Stimulated activated CD4-positive, alpha-beta T cell treated with anti-CD3 and anti-CD28 coated beads, Interleukin-2, amount 100 ng/mL, for 4 hours (primary cell): ENCODE results near the gene AMBN.
"Not testable (repeated sequence)": the region's sequence is repeated elsewhere in the genome, so short reads cannot be mapped to it uniquely, and the experiment has no call there.

Experiments used
- DNase-seq: peaks from one replicate; pipeline ENCODE4 v3.0.0-alpha.2; 2020; ENCODE audit warnings: low read depth

The AMBN gene

DNA sequence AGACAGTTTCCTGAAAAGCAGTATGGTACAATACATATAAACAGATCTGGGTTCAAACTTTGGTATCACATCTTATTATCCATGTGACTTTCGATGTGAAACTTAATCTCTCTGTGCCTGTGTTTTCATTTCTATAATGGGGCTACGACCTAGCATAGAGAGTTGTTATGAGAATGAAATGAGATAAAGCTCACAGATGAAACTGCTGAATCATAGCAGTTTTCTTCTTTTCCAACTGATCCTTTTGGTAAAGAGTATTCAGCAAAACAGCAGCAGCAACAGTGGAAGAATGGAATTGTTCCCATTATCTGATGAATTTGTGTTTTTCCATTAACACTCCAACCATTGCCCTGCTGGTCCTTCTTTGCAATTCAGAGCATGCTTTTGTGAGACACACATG is 16.3 kb downstream of the AMBN start:
- DNase-seq, result no peak

DNA sequence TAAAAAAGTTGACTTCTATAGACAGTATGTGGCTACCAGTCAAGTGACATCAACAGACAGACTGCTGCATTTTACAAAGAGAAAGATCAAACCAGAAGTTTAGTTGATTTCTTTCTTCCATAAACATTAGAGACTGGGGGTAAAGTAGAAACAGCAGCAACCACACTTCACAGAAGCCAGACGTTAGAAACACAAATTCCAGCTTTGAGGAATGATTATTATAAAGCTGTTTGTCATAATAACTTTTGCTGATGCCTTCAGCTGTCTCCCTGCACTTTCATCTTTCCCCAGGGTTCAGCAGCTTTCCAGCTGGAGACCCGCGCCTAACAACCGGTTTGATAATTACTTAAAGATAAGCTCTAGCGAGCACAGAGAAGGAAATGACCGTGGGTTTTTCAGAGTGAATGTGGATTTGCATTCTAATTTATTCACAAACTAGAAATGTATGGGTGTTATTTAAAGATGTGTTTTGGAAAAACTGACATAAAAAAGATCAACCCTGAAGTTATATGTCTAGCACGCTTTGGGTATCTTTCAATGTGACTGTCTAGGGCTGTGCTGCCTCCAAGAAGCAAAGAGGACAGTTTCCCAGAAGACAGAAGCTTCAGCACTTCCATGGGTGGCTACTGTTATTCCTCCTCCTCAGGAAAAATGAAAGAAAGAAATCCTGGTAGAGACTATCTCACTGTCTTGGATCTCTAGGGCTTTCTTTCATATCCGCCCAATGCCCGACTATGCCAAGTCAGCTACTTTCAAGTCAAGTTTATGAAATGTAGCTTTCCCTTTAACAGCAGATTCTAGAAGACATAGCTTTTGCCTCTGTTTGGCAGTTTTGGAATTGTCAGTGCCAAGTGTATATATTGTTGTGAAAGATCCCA is 21.5 kb downstream of the AMBN start:
- no peak for DNase-seq

DNA sequence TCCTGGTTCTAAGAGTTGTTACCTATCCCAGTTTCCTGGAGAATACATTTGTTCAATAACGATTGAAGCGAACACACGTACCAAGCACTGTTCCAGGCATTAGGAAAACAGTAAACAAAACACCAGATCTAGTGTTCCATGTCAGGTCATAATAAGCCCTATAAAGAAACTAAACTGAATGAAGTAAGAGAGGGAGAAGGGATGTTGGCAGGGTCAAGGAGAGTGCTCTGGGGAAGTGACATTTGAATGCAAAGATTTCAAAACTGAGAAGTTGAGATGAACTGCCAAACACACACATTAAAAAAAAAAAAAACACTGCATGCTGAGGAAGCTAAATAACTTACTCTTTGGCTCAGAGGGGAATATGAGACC is 22.1 kb downstream of the AMBN start:
- DNase-seq, result no peak

DNA sequence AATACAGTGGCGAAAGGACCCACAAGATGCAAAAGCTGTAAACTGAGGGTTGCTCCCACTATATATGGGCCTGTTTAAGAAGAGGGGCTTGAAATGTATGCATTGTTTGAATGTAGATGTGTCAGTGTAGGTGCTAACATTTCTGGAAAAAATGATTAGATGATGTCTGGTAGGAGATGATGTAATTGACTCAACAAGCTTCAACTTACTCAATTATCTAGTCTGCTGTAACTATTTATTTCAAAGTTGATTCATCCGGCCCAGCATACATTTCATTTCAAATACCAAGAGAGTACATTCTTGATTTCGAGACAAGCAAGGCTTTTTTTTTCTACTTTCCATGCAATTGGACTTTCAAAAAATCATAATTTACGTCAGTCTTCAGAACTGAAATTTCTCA is 27.2 kb downstream of the AMBN start:
- DNase-seq, result no peak

DNA sequence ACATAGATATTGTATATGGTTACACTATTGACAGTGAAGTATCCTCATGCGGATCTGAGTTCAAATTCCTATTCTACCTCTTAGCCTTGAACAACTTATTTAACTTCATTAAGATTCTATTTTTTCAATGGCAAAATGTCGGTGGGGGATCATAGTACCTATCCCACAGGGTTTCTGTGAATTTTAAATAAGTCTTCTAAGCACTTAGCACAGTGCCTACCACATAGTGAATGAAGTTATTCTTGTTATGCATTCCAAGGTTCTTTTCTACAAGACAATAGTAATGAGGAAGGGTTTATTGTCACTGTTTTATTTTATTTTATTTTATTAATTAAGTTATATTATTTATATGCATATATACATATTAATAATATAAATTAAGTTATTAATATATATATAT is 27.7 kb downstream of the AMBN start:
- DNase-seq, result no peak

DNA sequence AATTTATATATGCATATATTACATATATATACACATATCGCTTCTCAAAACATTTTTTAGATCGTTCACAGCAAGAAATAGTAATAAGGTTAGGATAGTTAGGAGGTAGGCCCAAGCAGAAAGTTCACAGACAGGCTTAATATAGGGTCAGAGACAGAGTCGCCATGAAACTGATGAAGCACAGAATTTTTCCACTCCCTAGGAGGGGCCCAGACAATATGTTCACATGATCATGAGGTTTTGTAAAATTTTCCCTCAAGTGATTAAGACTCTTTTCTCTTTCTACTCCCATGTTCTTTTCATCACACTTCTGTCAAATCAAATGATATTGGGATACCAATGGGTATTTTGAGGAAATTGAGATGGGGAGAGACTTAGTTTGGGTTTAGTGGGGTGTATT is 31.3 kb downstream of the AMBN start:
- DNase-seq, result no peak

DNA sequence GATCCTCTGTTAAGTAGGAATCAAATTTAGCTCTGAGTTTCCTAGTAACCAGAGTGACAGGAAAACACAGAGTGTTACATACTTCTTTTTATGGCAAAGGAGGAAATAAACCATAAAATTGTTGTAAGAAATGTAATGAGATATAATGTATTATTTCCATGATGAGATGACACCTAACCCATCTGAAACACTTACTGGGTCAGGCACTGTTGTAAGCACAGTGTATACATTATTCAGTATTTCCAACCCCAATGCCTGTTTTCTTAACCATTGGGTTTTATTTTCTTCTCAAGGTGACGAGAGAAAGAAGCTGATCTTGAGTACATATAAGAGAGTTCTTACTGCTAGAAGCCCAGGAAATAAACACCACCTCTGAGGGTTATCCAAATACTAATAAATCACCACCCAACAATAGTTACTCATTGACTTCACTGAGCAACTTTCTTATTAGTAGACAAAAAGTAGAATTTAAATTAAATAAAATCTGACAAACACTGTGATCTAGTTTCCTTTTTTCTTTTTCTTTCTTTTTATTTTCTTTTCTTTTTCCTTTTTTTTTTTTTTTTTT is 32.3 kb downstream of the AMBN start:
- DNase-seq, result no peak

DNA sequence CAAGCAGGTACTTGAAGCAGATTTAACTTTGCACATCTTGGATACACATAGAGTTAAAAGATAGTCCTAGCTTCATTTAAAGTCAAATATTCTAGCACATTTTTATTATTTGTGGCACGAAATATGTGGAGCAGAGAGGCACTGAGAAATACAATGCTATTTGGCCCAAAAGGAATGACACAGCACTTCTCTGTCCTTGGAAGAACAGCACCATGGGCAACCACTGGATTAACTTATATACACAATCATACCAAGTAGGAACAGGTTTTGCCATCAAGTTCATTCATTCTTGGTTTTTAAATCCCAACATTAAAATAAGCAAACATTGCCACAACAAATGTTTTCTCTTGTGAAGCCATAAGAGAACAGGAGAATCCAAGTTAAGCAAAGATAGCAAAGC is 35.6 kb downstream of the AMBN start:
- no peak for DNase-seq

DNA sequence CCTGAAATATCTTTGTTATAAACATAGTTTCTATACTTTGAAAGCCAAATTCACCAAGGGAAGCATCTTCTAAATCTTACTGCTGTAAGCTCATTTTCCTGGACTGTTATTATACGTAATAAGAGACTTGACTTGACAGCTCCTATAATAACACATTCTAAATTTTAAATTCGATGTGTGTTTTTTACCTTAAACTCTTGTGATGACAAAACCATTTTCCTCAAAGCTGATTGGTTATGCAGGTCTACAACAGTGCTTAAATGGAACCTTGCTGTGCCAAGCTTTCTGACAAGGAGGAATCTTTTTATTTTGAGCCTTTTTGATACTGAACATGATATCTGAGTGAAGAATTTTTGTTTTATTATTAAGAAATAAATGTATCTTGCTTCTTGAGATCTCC is 36.4 kb downstream of the AMBN start, which contains the start of gene ENAM:
Gene ENAM (plus strand): TSS at position 301 of the 400 bp plus-strand sequence. CDS start 757 bp downstream, outside the sequence.
- no peak for DNase-seq

DNA sequence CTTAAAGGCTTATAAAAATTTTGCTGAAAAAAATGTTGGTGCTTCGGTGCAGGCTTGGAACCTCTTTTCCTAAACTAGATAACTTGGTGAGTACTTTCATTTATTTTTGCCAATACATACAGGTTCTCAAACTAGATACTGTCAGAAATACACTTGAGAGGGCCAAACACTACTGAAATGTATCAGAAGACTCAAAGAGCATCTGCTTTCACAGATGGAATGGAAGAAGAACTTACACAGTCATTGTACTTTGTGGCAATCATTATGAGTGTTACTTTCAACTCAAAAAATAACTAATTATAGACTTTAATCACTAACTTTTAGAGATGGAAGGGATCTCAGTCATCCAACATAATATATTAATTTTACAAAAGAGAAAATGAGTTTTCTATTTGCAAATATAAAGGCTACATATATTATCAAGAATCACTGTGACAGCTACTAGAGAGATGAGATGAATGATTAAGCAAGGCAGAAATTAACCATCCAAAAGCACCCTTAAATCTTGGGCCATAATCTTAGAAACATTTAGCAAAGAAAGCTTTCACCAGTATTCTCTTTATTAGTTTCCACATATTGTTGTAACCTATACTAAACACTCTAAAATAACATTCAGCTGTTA is 37.5 kb downstream of the AMBN start:
- DNase-seq, result no peak

DNA sequence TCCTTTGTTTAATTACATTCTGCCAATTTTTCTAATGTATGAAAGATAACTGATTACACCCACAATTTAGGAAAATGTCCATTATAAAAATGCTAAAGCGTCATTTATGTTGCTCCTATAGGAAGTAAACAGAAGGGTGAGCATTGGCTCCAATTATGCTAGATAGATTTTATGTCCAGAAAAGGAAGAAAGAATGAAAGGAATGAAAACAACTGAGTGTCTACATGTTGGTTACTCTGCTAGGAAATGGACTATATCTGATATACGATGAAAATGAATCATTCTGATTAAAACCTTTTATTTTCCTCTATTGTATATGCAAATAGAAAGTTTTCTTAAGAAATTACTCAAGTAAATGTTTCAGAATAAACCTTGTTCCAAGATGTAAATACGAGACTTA is 38.1 kb downstream of the AMBN start:
- no peak for DNase-seq

DNA sequence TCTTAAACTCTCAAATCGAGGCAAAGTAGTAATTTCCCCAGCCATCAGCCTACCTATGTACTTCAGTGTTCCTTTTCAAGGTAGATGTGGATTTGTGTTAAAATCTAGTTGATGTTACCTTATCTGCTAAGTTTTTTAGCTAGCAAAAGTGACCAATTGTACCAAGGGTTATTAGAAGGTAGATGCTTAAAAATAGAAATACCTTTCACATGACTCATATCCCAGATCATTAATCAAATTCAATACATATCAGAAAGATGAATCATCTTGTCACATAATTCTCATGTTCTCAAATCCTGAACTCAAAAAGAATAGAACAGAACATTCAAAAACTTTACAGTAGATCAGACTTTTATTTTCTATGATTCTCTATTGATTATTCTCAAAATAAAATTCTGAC is 40.0 kb downstream of the AMBN start:
- DNase-seq, result no peak

DNA sequence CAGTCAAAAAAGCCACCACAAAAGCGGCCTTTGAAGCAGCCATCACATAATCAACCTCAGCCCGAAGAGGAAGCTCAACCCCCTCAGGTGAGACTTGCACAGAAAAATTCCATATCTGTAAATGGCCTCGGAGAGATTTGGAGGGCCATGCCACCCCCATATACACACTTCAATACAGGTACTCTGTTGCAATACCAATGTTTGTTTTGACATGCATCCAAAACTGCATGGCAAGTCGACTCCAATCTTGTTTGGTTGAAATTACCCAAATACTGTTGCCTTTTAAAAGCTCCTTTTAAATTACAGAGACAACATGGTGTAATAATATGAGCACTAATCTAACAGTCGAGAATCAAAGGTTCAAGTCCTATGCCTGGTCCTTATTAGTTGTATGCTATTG is 42.4 kb downstream of the AMBN start:
- DNase-seq, result no peak

DNA sequence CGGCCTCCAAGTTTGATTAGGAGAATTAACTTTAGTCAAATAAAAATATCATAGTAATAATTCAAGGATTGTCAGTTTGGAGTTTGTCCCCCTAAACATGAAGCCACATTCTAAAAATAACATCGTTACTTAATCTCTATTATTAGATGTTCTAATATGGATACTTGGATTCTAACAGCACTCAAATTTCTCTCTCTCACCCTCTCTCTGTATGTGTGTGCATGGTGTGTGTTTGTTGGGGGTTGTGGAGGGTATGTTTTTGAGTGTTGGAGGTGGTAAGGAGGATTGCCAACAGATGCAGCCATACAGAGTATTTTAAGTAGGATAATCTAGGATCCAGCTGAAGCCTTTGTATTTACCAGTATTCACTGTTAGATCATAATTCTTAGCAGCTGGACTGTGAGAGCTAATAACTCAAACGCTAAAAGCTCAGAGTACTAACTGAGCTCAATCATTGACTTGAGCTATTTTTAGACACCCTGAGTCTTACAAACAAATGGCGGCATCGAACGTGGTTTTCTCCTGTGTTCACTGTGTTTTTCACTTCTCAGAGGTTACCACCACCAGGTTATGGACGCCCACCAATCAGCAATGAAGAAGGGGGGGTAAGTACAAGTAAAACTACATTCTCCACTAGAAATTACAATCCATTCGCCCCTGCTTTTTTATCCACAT is 45.3 kb downstream of the AMBN start:
- no peak for DNase-seq

DNA sequence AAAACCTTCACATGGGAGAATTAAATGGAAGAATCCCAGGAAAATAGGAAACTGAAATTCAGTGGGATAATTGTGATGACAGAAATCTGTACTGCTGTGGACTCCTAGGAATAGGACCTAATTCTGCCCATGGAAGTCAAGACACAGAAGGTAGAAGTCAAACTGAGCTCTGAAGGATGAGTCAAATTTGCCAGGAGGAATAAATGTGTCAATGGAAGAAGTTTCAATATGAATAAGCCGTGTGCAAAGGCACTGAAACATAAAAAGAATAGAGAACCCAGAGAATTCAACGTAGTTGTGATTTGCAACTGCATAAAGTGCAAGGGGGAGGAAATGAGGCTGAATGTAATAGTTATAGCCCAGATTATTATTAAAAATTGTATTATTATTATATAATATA is 48.1 kb downstream of the AMBN start:
- DNase-seq, result no peak

DNA sequence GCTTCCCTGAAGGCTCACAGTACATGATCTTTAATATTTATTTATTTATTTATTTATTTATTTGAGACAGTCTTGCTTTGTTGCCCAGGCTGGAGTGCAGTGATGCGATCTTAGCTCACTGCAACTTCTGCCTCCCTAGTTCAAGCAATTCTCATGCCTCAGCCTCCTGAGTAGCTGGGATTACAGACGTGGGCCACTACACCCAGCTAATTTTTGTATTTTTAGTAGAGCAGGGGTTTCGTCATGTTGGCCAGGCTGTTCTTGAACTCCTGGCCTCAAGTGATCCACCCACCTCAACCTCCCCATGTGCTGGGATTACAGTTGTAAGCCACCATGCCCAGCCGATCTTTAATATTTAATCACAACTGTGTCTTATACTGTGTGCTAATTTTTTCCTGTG is 58.7 kb downstream of the AMBN start:
- DNase-seq, result not testable (repeated sequence)

DNA sequence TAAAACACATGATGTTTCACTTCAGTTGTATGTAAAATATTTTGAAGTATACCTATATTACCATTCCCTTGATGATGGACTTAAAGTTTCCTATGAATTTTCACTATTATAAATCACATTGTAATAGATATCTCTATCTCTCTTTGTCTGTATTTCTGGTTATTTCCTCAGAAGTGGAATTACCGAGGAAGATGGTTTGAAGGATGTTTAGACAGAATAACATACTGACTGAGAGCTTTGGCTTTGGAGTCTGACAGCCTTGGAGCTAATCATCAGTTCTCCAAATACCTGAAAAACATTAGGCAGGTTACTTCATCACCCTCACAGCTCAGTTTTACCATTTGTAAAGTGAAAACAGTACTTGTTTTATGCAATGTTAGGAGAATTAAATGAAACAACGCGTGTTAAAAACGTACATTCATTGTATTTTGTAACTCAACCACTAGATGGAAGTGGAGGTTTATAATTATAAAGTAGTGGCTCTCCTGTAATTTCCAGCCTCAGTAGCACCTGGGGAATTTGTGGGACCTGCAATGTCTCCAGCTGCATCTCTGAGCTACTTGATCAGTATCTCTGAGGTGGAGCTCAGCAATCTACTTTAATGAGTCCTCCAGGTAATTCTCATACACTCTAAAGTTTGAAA is 59.9 kb downstream of the AMBN start:
- no peak for DNase-seq

DNA sequence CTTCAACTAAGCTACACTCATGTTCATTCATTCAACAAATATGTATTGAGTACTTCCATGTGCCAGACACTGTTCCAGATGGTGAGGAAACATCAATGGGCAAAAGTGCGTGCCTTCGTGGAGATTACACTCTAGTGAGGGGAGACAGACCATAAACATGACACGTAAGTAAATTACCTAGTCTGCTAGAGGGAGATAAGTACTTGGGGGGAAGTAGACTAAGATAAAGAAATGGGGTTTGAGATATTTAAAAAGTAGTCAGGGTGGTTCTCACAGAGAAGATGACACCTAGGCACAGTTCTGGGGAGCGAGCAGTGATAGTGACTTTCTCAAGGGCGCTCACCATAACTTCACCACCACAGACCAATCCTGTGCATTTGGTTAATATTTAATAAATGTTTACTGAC is 62.6 kb downstream of the AMBN start:
- DNase-seq, result no peak
